OCI-LY7 (cell line): Measurements from ENCODE around the gene UVSSA. TPM values are rescaled to one million over a fixed set of nuclear protein-coding genes. Genes with fewer than 3 reads are reported as not detected.
"Not testable (repeated sequence)": the region's sequence is repeated elsewhere in the genome, so short reads cannot be mapped to it uniquely, and the experiment has no call there.

Experiments used
- BruUV-seq: library from RNA; stranded (reverse); fragments of 400-500 nt; replicated peaks from 2 replicates; lab custom pipeline; 2021; lab: Mats Ljungman, UMichigan
- CTCF ChIA-PET: fragments of 300-600 bp; sonication (Branson Sonifier 250); formaldehyde crosslinking; loops from one replicate; lab custom pipeline; 2022; ENCODE audit warnings: antibody characterized with exemption; ENCODE audit not compliant: unreplicated experiment; lab: Charles Lee
- POLR2A ChIA-PET: fragments of 300-600 bp; sonication (Branson Sonifier 250); formaldehyde crosslinking; loops from one replicate; lab custom pipeline; 2022; ENCODE audit warnings: antibody characterized with exemption; lab: Charles Lee
- DNase-seq: peaks from one replicate; pipeline ENCODE4 v3.0.0-alpha.2; 2015; ENCODE audit warnings: low spot score
- H2AFZ ChIP-seq: fragments of 200-600 bp; sonication (generic), shearing (Covaris generic); 2 replicates; pipeline ENCODE4 v1.6.1; 2014; ENCODE audit warnings: mild to moderate bottlenecking, antibody characterized with exemption, low read length, moderate library complexity
- H3K27ac ChIP-seq: fragments of 200-600 bp; sonication (generic); 2 replicates; pipeline ENCODE4 v1.5.1; 2014; ENCODE audit warnings: mixed run types, low read depth, mild to moderate bottlenecking, moderate library complexity, low read length, inconsistent platforms; ENCODE audit not compliant: poor library complexity, severe bottlenecking
- H3K36me3 ChIP-seq: fragments of 200-600 bp; sonication (generic); 2 replicates; pipeline ENCODE4 v1.6.1; 2014; ENCODE audit warnings: mild to moderate bottlenecking, antibody characterized with exemption, low read length, moderate library complexity, mixed read lengths; ENCODE audit not compliant: insufficient read depth
- H3K4me1 ChIP-seq: fragments of 200-600 bp; sonication (generic); 2 replicates; pipeline ENCODE4 v1.5.1; 2014; ENCODE audit warnings: mild to moderate bottlenecking, low read length; ENCODE audit not compliant: insufficient read depth, poor library complexity, severe bottlenecking
- H3K4me2 ChIP-seq: fragments of 200-600 bp; sonication (generic); 2 replicates; pipeline ENCODE4 v1.6.1; 2014; ENCODE audit warnings: mild to moderate bottlenecking, low read length
- H3K4me3 ChIP-seq: fragments of 200-600 bp; sonication (generic); 2 replicates; pipeline ENCODE4 v1.5.1; 2014; ENCODE audit warnings: mild to moderate bottlenecking, low read depth, low read length; ENCODE audit not compliant: poor library complexity, severe bottlenecking
- H3K79me2 ChIP-seq: fragments of 200-600 bp; sonication (generic); 2 replicates; pipeline ENCODE4 v1.6.1; 2016; ENCODE audit warnings: low read depth, mild to moderate bottlenecking, low read length, moderate library complexity, mixed read lengths; ENCODE audit not compliant: insufficient read depth
- H3K9me2 ChIP-seq: fragments of 200-600 bp; sonication (generic); 2 replicates; pipeline ENCODE4 v1.6.1; 2016; ENCODE audit warnings: mild to moderate bottlenecking, low read length, mixed read lengths; ENCODE audit not compliant: insufficient read depth
- H3K9me3 ChIP-seq: fragments of 200-600 bp; sonication (generic); 2 replicates; pipeline ENCODE4 v1.6.1; 2014; ENCODE audit warnings: mild to moderate bottlenecking, mixed run types, low read length, mixed read lengths
- H4K20me1 ChIP-seq: fragments of 200-600 bp; sonication (generic); 2 replicates; pipeline ENCODE4 v1.6.1; 2014; ENCODE audit warnings: mild to moderate bottlenecking, antibody characterized with exemption, low read length, moderate library complexity, mixed read lengths; ENCODE audit not compliant: insufficient read depth
- CTCF ChIP-seq: fragments of 200-600 bp; sonication (generic); conservative IDR thresholded peaks from 2 replicates; pipeline ENCODE4 v1.5.1; 2014; ENCODE audit warnings: mild to moderate bottlenecking, antibody characterized with exemption, low read length, moderate library complexity, mixed read lengths
- EZH2phosphoT487 ChIP-seq: fragments of 200-600 bp; sonication (generic); IDR thresholded peaks from 2 replicates; pipeline ENCODE4 v1.6.1; 2018; ENCODE audit warnings: low read depth, borderline replicate concordance, mild to moderate bottlenecking, mixed run types, antibody characterized with exemption, low read length, moderate library complexity, mixed read lengths
- intact Hi-C: fragments of 100-400 bp; cut with micrococcal nuclease; formaldehyde crosslinking; loops from one replicate; pipeline ENCODE4 v1.10.0; 2022; ENCODE audit not compliant: unreplicated experiment
- total RNA-seq, 2 experiments: library from RNA; depleted of rRNA in 1 of 2; stranded (reverse); fragments of >200 nt in 1 of 2; shearing (Covaris generic) in 1 of 2; gene quantifications; 2 replicates each; pipeline ENCODE4 v1.2.3, GENCODE V29; 2014 to 2022

The UVSSA gene
- total RNA-seq, 2 experiments from 2014 or later: 13.2 to 43.2 TPM

- no peak overlapping the region for H3K4me3 ChIP-seq
- peaks cover 44% of the 10 kb centered on the region for H3K36me3 ChIP-seq
- no peaks in the 10 kb centered on the region for H4K20me1 ChIP-seq
- no peak overlapping the region for H2AFZ ChIP-seq
- H3K9me2 ChIP-seq: no peaks in the 10 kb centered on the region
- intact Hi-C loops: no loop called here
- H3K79me2 ChIP-seq: no peaks in the 10 kb centered on the region
- no peaks in the 10 kb centered on the region for H3K4me1 ChIP-seq
- H3K4me2 ChIP-seq: no peak overlapping the region
- H3K27ac ChIP-seq: no peak overlapping the region
- H3K9me3 ChIP-seq: no peaks in the 10 kb centered on the region
- ChIA-PET POLR2A (no interaction called here), CTCF (no interaction called here)
- BruUV-seq: no TSS peak
- TF ChIP-seq CTCF (no peak), EZH2phosphoT487 (no peak)
- no peak for DNase-seq
These were observed 23.2 kb upstream of the UVSSA start for GRCh38 chr4:1323635-1324442.

DNA sequence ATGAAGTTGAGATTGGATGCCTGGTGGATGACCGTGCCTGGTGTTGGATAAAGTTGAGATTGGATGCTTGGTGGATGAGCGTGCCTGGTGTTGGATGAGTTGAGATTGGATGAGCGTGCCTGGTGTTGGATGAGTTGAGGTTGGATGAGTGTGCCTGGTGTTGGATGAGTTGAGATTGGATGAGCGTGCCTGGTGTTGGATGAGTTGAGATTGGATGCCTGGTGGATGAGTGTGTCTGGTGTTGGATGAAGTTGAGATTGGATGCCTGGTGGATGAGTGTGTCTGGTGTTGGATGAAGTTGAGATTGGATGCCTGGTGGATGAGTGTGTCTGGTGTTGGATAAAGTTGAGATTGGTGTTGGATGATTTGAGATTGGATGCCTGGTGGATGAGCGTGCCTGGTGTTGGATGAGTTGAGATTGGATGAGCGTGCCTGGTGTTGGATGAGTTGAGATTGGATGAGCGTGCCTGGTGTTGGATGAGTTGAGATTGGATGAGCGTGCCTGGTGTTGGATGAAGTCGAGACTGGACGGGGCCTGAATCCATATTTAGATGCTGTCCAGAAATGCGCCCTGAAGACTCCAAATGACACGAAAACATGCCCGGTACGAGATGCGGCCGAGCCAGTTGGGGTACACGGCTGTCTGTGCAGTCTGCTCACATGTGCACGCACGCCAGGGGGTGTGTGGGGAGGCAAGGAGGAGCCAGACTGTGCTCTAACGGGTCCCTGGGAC is 22.4 kb upstream of the UVSSA start:
- H2AFZ ChIP-seq, BruUV-seq, H3K9me2 ChIP-seq, H3K79me2 ChIP-seq, H3K4me2 ChIP-seq, H3K9me3 ChIP-seq, H4K20me1 ChIP-seq, DNase-seq, POLR2A ChIA-PET, H3K4me1 ChIP-seq, H3K4me3 ChIP-seq, CTCF ChIA-PET, H3K27ac ChIP-seq, intact Hi-C loops: not testable (repeated sequence)
- peaks cover 50% of the 10 kb centered on the region for H3K36me3 ChIP-seq

DNA sequence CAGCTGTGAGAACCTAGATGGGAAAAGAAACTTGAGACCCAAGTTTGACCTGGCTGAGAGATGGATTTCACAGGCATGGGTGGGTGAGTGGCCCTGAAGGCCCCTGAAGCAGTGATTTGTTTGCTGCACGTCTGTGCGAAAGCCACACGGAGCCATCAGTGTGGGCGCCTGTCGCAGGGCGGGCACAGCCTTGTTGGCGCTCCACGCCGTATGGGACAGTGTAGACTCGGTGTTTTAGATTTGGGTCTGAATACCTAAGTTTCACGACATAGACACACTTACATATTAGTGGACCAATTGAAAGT is 21.9 kb upstream of the UVSSA start:
- Histone ChIP-seq H3K9me2 (no peaks in the 10 kb centered on the region), H3K36me3 (peaks cover 50% of the 10 kb centered on the region), H3K79me2 (no peaks in the 10 kb centered on the region), H3K4me2 (no peak overlapping the region), H2AFZ (no peak overlapping the region), H3K27ac (no peak overlapping the region), H4K20me1 (no peaks in the 10 kb centered on the region), H3K4me3 (no peak overlapping the region), H3K9me3 (no peaks in the 10 kb centered on the region), H3K4me1 (no peaks in the 10 kb centered on the region)
- POLR2A ChIA-PET: no interaction called here
- TF ChIP-seq EZH2phosphoT487 (no peak), CTCF (no peak)
- no peak for DNase-seq
- BruUV-seq: no TSS peak
- intact Hi-C loops: no loop called here
- CTCF ChIA-PET: no interaction called here
